Measurements from ENCODE around the gene MLANA.

GRCh38 chr9:5893591-5894236, 3.0 kb downstream of the MLANA start:
- no peak for TF ChIP-seq POLR2A (IDR thresholded peaks at IDR 0.05)
- TF ChIP-seq CTCF (IDR thresholded peaks at IDR 0.05), result no peak

Data from lower leg skin (tissue), 3 donors.